ENCODE measurements around the gene DAGLA.

DAGLA gene

DNA sequence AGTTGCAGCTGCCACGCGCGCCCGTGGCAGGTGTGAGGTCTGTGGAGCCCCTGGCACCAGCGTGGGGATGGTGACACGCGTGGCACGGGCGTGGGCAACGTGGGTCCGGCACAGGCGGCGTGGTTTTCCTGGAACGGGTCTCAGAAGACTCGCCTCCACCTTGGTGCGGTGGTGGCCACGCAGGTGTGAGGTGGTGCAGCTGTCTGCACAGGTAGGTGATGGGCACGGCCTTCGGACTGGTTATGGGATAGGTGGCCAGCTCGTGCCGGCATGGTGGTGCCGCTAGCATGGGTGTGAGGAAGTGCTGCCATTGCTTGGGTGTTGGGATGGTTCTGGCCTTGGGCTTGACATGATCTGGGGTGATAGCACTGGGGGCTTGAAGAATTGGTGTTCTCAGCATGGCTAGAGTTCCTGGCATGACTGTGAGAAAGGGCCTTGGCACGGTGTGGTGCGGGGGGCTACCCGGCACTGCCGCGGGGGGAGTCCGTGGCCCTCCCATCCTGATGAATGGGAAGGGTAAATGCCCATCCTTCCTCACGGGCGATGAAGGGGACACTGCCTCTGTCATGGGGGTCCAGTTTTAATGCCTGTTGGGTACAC lies 531 bp downstream of the DAGLA start:
- no peak overlapping the region for H3K27ac ChIP-seq
- peaks cover 0 to 5% of the 10 kb centered on the region in 2 experiments for H3K4me1 ChIP-seq (ENCODE audit: control insufficient read depth in 1 of 2, insufficient read depth in 1 of 2, low read depth in 1 of 2, low read length in 1 of 2)
- H3K9me3 ChIP-seq, result no peaks in the 10 kb centered on the region
- peaks cover 82% of the 10 kb centered on the region for H3K27me3 ChIP-seq
- TF ChIP-seq, protein P1, sequence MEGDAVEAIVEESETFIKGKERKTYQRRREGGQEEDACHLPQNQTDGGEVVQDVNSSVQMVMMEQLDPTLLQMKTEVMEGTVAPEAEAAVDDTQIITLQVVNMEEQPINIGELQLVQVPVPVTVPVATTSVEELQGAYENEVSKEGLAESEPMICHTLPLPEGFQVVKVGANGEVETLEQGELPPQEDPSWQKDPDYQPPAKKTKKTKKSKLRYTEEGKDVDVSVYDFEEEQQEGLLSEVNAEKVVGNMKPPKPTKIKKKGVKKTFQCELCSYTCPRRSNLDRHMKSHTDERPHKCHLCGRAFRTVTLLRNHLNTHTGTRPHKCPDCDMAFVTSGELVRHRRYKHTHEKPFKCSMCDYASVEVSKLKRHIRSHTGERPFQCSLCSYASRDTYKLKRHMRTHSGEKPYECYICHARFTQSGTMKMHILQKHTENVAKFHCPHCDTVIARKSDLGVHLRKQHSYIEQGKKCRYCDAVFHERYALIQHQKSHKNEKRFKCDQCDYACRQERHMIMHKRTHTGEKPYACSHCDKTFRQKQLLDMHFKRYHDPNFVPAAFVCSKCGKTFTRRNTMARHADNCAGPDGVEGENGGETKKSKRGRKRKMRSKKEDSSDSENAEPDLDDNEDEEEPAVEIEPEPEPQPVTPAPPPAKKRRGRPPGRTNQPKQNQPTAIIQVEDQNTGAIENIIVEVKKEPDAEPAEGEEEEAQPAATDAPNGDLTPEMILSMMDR (IDR thresholded peaks at IDR 0.05), result no peak
- H3K4me3 ChIP-seq (ENCODE audit: low read depth in 1 of 2, low read length in 1 of 2), result no peak overlapping the region
- H3K36me3 ChIP-seq, result no peaks in the 10 kb centered on the region

DNA sequence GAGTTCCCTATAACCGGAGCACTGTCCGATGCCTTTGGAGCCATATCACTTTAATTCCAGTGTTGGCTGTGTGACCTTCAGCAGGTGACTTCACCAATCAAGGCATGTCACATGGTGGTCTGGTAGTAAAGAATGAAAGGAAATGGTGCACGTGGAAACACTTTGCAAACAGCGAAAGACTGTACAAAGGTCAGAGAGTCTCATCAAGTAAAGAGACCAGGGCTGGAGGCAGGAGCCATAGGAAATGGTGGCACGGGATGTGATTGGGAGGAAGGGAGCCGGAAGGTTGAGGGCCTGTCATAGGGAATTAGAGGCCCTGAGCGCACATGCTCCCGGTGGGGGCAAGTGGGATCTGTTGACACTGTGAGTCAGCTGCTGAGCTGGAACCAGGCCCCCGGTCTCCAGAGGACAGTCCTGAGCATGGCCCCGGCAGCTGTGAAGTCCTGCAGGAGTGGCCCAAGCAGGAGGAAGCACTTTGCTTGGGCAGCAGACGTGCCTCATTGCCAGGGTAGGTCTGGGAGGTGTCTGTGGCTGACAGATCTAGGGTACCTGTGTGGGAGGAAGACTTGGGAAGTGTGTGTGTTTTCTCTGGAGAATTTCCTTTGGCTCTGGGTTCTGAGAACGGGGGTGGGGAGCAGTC lies 2.0 kb downstream of the DAGLA start:
- Histone ChIP-seq H3K9me3 (no peaks in the 10 kb centered on the region), H3K4me3 (ENCODE audit: low read depth in 1 of 2, low read length in 1 of 2) (no peak overlapping the region), H3K27ac (no peak overlapping the region), H3K27me3 (peaks cover 80% of the 10 kb centered on the region), H3K4me1 (ENCODE audit: control insufficient read depth in 1 of 2, insufficient read depth in 1 of 2, low read depth in 1 of 2, low read length in 1 of 2) (peaks cover 0 to 5% of the 10 kb centered on the region in 2 experiments), H3K36me3 (no peaks in the 10 kb centered on the region)
- TF ChIP-seq, protein P1 (IDR thresholded peaks at IDR 0.05), result no peak

DNA sequence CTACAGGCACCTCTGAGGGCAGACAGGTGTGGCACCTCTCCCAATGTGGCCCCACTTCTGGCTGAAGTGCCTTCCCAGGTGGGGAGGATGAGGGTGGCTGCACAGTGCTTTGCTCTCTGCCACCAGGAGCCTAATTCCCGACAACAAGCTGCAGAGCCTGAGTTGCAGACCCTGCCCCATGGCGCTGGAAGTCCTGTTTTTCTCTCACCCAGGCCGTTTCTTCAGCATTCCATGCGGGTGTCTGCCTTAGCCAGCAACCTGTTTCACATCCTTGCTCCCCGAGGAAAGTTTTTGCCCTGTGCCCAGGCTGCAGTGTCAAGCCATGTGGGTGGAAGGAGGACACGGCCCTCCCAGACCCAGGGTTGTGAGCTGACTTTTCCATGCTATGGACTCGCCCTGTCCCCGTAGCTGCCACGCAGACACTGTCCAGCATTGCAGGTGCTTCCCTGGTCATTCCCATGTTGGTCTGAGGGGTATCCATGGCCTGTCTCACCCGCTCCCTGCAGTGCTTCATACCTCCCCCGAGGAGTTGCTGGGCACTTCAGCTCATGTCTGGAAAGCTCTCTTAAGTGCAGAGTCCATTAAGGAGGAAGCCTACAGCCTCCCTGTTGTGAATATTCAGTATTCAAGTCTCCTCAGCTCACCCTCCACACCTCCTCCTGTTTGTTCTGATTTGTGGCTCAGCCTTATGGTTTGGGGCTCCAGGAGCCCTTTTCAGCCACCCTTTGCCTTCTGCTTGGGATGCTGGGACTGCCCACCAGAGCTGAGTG lies 2.9 kb downstream of the DAGLA start:
- Histone ChIP-seq H3K9me3 (no peaks in the 10 kb centered on the region), H3K4me1 (ENCODE audit: control insufficient read depth in 1 of 2, insufficient read depth in 1 of 2, low read depth in 1 of 2, low read length in 1 of 2) (peaks cover 0 to 5% of the 10 kb centered on the region in 2 experiments), H3K4me3 (ENCODE audit: low read depth in 1 of 2, low read length in 1 of 2) (no peak overlapping the region), H3K36me3 (no peaks in the 10 kb centered on the region), H3K27ac (no peak overlapping the region), H3K27me3 (peaks cover 80% of the 10 kb centered on the region)
- TF ChIP-seq, protein P1 (IDR thresholded peaks at IDR 0.05), result no peak

DNA sequence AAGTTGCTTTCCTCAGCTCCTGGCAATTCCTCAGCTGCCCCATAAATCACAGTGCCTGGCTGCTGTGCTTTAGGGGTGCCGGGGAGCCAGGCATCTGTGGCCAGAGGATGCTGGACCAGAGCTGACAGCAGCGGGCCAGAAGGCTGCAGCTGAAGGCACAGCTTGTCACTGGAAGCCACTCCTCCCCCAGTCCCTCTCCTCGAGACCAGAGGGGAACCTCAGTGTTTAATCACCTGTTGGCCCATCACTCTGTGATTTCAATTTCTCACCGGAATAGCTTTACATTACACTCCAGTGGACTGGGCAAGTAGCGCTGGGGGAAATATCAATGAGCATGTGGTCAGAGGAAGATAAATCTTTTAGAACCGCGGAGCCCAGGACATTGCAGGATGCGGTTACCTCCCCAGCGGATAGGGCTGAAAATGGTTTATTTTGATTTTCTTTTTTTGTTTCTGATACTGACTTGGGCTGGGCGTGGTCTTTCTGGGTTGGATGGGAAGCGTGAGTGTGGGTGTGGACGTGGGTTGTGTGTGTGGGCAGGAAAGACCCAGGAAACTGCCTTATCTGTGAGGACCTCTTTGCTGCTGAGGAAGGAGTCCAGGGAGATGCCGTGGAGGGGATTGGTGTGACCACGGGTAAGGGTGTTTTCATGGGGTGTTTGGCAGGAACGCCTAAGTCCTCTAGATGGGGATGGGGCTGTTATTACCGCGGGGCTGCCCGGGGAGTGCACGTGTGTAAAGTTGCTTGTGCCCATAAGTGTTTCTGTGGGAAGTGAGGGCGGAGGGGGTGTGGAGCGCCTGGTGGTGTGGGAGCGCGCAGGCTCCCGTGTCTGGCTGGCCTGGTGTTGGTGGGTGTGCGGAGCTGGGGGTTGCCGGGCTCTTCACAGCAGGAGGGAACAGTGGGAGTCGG lies 4.0 kb downstream of the DAGLA start:
- Histone ChIP-seq H3K27me3 (peaks cover 72% of the 10 kb centered on the region), H3K4me3 (ENCODE audit: low read depth in 1 of 2, low read length in 1 of 2) (no peak overlapping the region), H3K27ac (no peak overlapping the region), H3K9me3 (no peaks in the 10 kb centered on the region), H3K4me1 (ENCODE audit: control insufficient read depth in 1 of 2, insufficient read depth in 1 of 2, low read depth in 1 of 2, low read length in 1 of 2) (peaks cover 0 to 8% of the 10 kb centered on the region in 2 experiments), H3K36me3 (no peaks in the 10 kb centered on the region)
- TF ChIP-seq, protein P1 (IDR thresholded peaks at IDR 0.05), result no peak

Measured in neutrophil (primary cell).